Loucy (cell line): Measurements from ENCODE around the gene DNAI1.

Experiments
- H2AFZ ChIP-seq: fragments of 200-600 bp; sonication (generic); 2 replicates; pipeline ENCODE4 v1.6.0; 2016; ENCODE audit warnings: antibody characterized with exemption, mild to moderate bottlenecking, low read length, moderate library complexity
- H3F3A ChIP-seq: fragments of 200-600 bp; 2 replicates; pipeline ENCODE4 v1.6.0; 2016; ENCODE audit warnings: antibody characterized with exemption, low read depth, mild to moderate bottlenecking
- H3K27me3 ChIP-seq: fragments of 200-600 bp; sonication (generic); 2 replicates; pipeline ENCODE4 v1.6.1; 2014; ENCODE audit warnings: low read length, mild to moderate bottlenecking; ENCODE audit not compliant: insufficient read depth, poor library complexity, severe bottlenecking
- H3K36me3 ChIP-seq: fragments of 200-600 bp; sonication (generic); 2 replicates; pipeline ENCODE4 v1.6.1; 2016; ENCODE audit warnings: low read length; ENCODE audit not compliant: insufficient read depth
- H3K4me1 ChIP-seq: fragments of 200-600 bp; sonication (generic); 2 replicates; pipeline ENCODE4 v1.5.1; 2014; ENCODE audit warnings: low read length, mild to moderate bottlenecking; ENCODE audit not compliant: insufficient read depth, poor library complexity, severe bottlenecking
- H3K4me2 ChIP-seq: fragments of 200-600 bp; sonication (generic); 2 replicates; pipeline ENCODE4 v1.6.0; 2014; ENCODE audit warnings: antibody characterized with exemption, low read length, low read depth, mild to moderate bottlenecking; ENCODE audit not compliant: poor library complexity, severe bottlenecking
- H3K4me3 ChIP-seq: fragments of 200-600 bp; sonication (generic); 2 replicates; pipeline ENCODE4 v1.5.1; 2014; ENCODE audit warnings: low read length, mild to moderate bottlenecking, mixed read lengths; ENCODE audit not compliant: poor library complexity, severe bottlenecking
- H3K79me2 ChIP-seq: fragments of 200-600 bp; sonication (generic); 2 replicates; pipeline ENCODE4 v1.6.1; 2014; ENCODE audit warnings: low read length; ENCODE audit not compliant: insufficient read depth
- H3K9ac ChIP-seq: fragments of 200-600 bp; sonication (generic); 2 replicates; pipeline ENCODE4 v1.6.0; 2014; ENCODE audit warnings: mild to moderate bottlenecking, low read depth, low read length, moderate library complexity; ENCODE audit not compliant: poor library complexity, severe bottlenecking
- H3K9me2 ChIP-seq: fragments of 200-600 bp; sonication (generic); replicated peaks from 2 replicates; pipeline ENCODE4 v1.6.1; 2016; ENCODE audit warnings: low read depth, low read length, mixed read lengths
- H3K9me3 ChIP-seq: fragments of 200-600 bp; sonication (generic); 2 replicates; pipeline ENCODE4 v1.6.1; 2014; ENCODE audit warnings: mild to moderate bottlenecking, antibody characterized with exemption, low read length, low read depth; ENCODE audit not compliant: insufficient read depth
- H4K20me1 ChIP-seq: fragments of 200-600 bp; sonication (generic); 2 replicates; pipeline ENCODE4 v1.6.0; 2014; ENCODE audit warnings: antibody characterized with exemption, low read length, mild to moderate bottlenecking; ENCODE audit not compliant: insufficient read depth, poor library complexity, severe bottlenecking
- CTCF ChIP-seq: fragments of 200-600 bp; sonication (generic); conservative IDR thresholded peaks from 2 replicates; pipeline ENCODE4 v1.5.1; 2014; ENCODE audit warnings: mild to moderate bottlenecking, antibody characterized with exemption, low read length
- EZH2phosphoT487 ChIP-seq: fragments of 200-600 bp; IDR thresholded peaks from 2 replicates; pipeline ENCODE4 v1.6.1; 2018; ENCODE audit warnings: antibody characterized with exemption, mild to moderate bottlenecking, moderate library complexity, borderline replicate concordance

DNAI1 gene

GRCh38 chr9:34508463-34508862, 49.9 kb downstream of the DNAI1 start:
- Histone ChIP-seq H3K9me2 (no peaks in the 10 kb centered on the region), H3K9ac (no peak overlapping the region), H3K4me2 (no peak overlapping the region), H3K79me2 (no peaks in the 10 kb centered on the region), H3K9me3 (no peaks in the 10 kb centered on the region), H4K20me1 (no peaks in the 10 kb centered on the region), H3K4me1 (no peaks in the 10 kb centered on the region), H3K4me3 (no peak overlapping the region), H3K27me3 (no peaks in the 10 kb centered on the region), H2AFZ (no peak overlapping the region), H3K36me3 (no peaks in the 10 kb centered on the region), H3F3A (no peaks in the 10 kb centered on the region)
- no peak for TF ChIP-seq EZH2phosphoT487
- no peak for TF ChIP-seq CTCF

GRCh38 chr9:34508951-34509350, 50.3 kb downstream of the DNAI1 start:
- no peaks in the 10 kb centered on the region for H4K20me1 ChIP-seq
- no peaks in the 10 kb centered on the region for H3K27me3 ChIP-seq
- no peak overlapping the region for H3K4me3 ChIP-seq
- H3K4me1 ChIP-seq = no peaks in the 10 kb centered on the region
- H2AFZ ChIP-seq = no peak overlapping the region
- no peak overlapping the region for H3K9ac ChIP-seq
- no peaks in the 10 kb centered on the region for H3K36me3 ChIP-seq
- no peaks in the 10 kb centered on the region for H3K79me2 ChIP-seq
- no peaks in the 10 kb centered on the region for H3K9me2 ChIP-seq
- no peak for TF ChIP-seq EZH2phosphoT487
- H3F3A ChIP-seq = no peaks in the 10 kb centered on the region
- H3K9me3 ChIP-seq = no peaks in the 10 kb centered on the region
- no peak overlapping the region for H3K4me2 ChIP-seq

- Histone ChIP-seq H3K4me1 (no peaks in the 10 kb centered on the region), H3K4me3 (no peak overlapping the region), H3K9me2 (no peaks in the 10 kb centered on the region), H3K9me3 (no peaks in the 10 kb centered on the region), H3K79me2 (no peaks in the 10 kb centered on the region), H2AFZ (no peak overlapping the region), H3K4me2 (no peak overlapping the region), H3K27me3 (no peaks in the 10 kb centered on the region), H3F3A (no peaks in the 10 kb centered on the region), H3K36me3 (no peaks in the 10 kb centered on the region), H3K9ac (no peak overlapping the region), H4K20me1 (no peaks in the 10 kb centered on the region)
- no peak for TF ChIP-seq EZH2phosphoT487
- no peak for TF ChIP-seq CTCF
These were observed 52.2 kb downstream of the DNAI1 start for GRCh38 chr9:34510497-34511468.
